EH (cell line): ENCODE data around the gene IMP4.
A peak's percentile ranks its signal among the peaks of the same experiment; 100 is the strongest.
"Not testable (repeated sequence)": the region's sequence is repeated elsewhere in the genome, so short reads cannot be mapped to it uniquely, and the experiment has no call there.

Source experiments
- DNase-seq: peaks from one replicate; pipeline ENCODE4 v3.0.0-alpha.2; 2015; ENCODE audit warnings: low read depth

IMP4 gene, protein sequence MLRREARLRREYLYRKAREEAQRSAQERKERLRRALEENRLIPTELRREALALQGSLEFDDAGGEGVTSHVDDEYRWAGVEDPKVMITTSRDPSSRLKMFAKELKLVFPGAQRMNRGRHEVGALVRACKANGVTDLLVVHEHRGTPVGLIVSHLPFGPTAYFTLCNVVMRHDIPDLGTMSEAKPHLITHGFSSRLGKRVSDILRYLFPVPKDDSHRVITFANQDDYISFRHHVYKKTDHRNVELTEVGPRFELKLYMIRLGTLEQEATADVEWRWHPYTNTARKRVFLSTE

DNA sequence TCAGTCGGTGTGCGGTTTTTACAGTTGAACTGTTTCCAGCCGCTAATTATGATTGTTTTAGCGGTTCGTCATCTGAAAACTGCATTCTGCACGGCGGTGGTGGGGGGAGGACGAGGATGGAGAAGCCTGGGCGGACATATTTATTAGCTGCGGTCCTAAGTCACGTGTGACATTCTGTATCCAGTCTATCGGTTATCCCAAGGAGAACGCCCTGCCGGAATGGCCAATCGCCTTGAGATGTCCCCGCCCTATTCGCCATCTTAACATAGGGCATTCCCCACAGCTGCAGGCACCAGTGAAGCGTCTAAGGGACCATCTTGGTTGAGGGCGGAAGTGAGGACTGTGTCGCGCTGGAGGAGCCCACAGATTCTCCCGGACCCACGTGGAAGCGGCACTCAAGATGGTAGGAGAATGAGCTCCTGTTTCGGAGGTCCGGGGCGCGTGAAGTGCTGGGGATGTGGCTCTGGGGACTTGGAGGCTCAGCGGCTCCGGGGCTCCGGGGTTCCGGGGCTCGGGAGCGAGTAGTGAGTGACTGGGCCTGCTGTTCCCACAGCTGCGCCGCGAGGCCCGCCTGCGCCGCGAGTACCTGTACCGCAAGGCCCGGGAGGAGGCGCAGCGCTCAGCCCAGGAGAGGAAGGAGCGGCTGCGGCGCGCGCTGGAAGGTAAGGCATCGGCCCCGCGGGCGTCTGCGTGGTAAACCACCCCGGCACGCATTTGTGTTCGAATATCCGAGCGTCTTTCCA is at the start of gene IMP4:
Gene IMP4, plus strand, starts transcription at position 365 of the 743 bp plus-strand sequence. Its CDS starts 36 bp downstream, at position 401.
- peak; percentile 100 for DNase-seq

- no peak for DNase-seq
Measured at GRCh38 chr2:130300258-130300969, 42.3 kb upstream of the IMP4 start.

DNA sequence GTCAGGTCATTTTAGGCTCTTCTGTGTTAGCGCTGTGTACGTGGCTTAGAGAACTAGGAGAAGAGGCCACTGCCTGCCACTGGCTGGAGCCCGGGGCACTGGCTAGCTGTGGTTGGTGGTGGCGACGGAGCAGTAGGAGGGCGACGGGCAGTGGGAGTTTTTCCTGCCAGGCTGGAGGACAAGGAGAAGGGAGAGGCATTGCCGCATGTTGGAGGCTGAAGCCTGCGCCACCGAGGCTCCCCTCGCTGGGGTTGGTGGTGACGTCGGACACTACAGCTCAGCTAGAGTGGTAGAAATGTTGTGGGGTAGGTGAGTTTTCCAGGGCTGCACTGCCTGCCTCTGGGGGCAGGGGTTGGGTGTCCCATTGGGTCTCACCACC is 41.7 kb upstream of the IMP4 start:
- no peak for DNase-seq

DNA sequence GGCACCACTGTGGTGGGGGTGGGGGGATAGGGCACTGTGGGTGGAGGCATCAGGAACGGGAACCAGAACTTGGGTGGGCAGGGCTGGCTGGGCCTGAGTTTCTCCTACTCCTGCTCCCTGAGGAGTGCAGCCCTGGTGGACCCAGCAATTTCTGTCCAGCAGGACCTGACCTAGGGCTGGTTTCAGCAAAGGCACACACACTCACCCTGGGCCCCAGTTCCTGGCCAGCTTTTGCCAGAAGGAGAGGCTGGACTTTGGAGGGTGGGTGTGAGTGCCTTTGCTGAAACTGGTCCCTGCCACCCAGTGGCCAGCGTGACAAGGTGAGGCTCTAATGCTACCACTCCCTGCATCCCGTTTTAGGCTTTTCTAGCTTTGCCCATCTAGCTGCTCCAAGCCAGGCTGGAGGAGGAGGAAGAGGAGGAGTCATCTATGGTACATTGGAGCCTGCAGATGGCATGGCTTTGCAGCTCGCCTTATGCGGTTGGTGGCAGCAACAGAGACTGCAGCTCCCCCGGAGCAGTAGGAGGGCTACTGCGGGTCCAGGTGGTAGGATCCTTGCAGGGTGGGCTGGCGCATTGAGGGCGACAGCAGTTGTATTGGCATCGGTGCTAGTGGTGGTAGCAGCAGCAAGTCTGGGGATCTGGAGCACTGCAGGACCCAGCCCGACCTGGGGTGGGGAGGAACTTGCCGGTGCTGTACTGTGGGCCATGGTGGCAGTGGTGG is 40.4 kb upstream of the IMP4 start:
- no peak for DNase-seq

- no peak for DNase-seq
Measured at GRCh38 chr2:130303169-130303568, 39.5 kb upstream of the IMP4 start.

GRCh38 chr2:130304726-130305125 is 38.0 kb upstream of the IMP4 start:
- no peak for DNase-seq

DNA sequence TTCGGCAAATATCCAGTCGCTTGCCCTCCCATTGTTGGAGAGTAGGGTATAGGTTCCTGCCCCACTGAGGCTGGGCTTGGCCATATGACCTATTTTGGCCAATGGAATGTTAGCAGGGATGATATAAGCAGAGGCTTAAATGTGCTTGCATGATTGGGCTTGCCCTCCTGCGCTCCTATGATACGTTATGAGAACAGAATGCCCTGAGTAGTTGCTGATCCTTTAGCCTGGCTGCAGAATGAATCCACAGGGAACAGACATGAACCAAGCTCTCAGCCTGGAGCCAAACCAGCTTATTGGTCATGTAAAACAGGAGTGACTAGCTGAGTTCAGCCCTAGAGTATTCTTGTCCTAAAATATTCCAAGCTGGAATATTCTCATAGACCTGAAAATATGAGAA is 34.8 kb upstream of the IMP4 start:
- no peak for DNase-seq

DNA sequence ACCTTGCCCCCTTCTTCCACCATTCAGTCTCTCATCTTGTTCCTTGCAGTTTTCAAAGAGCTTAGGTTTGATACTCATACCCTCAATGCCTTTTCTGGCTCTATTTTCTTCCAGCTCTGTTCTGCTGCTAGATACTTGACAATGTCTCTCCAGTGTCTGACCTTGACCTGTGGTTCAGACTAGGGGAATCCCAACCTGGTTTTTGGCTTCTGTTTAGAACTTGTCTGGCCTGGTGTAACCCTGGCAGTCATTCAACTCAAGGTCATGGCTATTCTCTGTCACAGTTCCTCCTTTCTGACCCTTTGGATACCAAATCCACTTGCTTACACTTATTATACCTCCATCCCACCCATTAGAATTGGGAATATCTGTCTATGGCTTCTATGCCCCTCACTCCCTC is 31.8 kb upstream of the IMP4 start:
- no peak for DNase-seq

DNA sequence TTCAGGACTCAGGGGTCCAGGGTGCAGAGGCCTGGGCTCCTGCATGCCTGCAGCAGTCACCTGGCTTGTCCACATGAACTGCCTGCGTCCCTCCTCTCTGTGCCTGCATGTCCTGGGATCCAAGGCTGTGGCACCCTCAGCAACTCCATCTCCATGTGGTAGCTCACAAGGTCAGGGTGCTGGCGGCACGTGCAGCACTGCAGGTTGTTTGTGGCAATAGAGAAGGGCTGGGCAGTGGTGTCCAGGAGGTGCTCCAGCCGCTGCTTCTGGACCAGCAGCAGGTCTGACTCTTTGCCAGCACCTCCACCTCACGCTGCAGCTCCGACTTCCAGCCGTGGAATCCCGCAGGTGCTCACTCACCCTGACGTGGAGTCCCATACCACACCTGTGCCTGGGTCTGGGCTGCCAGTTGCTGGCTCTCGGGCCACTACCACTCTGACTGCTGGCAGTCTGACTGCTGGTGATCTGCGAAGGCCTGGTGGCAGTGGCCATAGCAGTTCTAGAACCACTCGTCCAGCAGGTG is 28.8 kb upstream of the IMP4 start:
- DNase-seq = no peak

DNA sequence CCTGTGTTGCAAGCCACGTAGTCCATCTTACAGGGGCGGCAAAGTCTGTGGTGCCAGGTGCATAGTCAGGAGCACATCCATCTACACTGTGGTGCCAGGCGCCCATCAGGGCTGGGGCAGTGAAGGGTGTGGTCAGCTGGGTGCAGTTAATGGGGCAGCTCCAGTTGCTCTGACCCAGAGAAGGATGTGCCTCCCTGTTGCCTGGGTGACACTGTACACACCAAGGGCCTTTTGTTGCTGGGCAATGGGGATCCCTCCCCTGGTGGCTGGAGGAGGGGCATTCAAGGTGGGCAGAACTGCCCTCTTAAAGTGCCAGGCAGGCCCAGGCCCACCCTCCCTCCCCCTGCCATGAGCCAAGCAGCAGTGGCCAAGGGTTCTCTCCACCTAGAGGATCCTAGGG is 28.3 kb upstream of the IMP4 start:
- DNase-seq = no peak

GRCh38 chr2:130316596-130316995 is 26.1 kb upstream of the IMP4 start:
- no peak for DNase-seq

GRCh38 chr2:130318906-130319305 is 23.8 kb upstream of the IMP4 start:
- no peak for DNase-seq

GRCh38 chr2:130319536-130319935 is 23.2 kb upstream of the IMP4 start:
- no peak for DNase-seq

GRCh38 chr2:130327703-130328527 is 14.8 kb upstream of the IMP4 start:
- peak; percentile 81 for DNase-seq

DNA sequence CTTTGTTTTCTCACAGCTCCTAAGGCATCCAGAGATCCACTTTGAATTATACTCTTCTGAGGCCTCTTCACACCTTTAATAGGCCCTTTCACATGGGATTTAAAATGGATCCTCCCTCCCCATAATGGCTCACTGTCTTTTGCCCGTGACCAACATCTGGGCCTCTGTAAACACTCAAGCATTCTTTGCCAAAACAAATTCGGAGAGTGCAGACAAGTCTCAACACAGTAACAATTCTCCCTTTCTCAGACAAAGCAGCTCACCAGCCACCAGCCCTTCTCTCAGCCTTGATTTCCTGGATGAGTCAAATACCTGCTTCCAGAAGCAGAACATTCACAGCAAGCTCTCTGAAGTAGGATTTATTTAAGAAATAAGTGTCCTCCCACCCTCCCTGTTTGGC is 14.0 kb upstream of the IMP4 start:
- no peak for DNase-seq

DNA sequence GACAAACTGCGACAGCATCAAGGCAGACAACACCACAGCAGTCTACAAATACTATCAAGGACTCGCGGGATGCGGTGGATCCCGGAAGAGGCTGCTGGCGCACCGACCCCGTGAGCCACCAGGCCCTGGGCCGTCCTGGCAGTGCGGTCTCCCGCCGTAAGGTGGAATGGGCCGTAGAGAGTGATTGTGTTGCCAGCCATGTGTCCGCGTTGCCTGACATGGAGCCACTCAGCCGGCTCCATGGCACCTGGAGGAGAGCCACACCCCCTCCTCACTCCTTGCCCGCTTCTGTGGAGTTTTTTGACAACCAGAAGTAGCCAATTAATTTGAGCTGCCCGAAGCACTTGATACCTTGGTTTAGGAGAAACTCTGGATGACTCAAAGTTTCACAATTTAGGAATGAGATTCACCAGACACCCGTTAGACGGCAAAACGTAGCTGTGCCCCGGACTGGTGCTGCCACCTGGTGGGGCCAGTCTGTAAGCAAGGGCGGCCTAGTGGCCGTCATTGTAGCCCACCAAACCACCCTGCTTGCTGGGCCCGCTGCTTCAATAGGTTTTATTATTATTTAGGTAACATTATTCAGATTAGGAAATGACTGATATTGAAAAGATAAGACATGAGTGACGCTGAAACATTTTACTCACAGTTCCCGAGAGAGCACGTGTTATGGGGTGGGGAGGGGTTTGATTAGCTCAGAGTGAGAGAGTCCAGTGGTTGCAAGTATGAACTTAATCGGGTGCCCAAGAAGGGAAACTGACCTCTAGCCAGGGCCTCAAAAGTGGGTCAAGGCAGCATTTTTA is 10.2 kb upstream of the IMP4 start:
- peak; percentile 85 for DNase-seq

GRCh38 chr2:130333253-130333652 is 9.4 kb upstream of the IMP4 start:
- DNase-seq = not testable (repeated sequence)

DNA sequence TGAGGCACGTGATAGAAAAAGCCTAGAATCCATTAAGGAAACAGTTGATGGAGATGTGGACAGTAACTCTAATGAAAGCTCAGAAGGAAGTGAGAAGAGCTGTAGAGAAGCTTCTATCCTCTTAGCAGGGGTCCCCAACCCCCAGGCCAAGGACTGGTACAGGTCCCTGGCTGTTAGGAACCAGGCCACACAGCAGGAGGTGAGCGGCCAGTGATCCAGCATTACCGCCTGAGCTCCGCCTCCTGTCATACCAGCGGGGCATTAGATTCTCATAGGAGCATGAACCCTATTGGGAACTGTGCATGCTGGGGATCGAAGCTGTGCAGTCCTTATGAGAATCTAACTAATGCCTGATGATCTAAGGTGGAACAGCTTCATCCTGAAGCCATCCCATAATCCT is 8.7 kb upstream of the IMP4 start:
- no peak for DNase-seq

GRCh38 chr2:130335226-130335625 is 7.5 kb upstream of the IMP4 start:
- DNase-seq = no peak

- DNase-seq = no peak
Measured at GRCh38 chr2:130336150-130336876, 6.4 kb upstream of the IMP4 start.
